ENCODE results near the gene DLG2.

DLG2 gene

DNA sequence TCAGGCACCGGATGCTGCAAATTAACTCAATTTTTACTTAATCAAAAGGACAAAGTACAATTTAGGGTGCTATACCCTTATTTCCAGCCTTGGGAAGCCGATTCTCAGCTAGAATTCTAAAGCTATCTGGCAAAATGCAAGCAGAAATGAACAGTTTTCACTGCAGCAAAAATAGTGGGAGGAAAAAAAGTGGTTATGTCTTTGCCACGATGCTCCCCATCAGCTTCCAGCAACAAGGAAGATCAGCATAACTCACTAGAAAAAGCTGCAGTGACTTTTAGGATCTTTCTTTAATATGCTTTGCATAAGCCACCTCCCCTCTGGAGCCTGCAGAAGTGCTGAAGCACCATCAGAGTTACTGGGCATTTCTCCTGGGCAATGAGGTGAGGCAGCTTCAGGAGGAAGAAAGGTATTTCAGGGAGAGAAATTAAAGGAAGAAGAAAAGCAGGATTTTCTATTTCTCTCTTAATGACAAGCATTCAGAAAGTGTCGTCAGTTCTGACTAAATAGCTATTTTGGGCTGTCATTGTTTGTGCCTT, 702.9 kb downstream of the DLG2 start:
- peaks cover 20% of the 10 kb centered on the region for H3K27me3 Mint-ChIP-seq (ENCODE audit: low read depth, poor library complexity)
- no peaks in the 10 kb centered on the region for H3K36me3 Mint-ChIP-seq (ENCODE audit: low read depth)
- no peaks in the 10 kb centered on the region for H3K9me3 Mint-ChIP-seq
- TF ChIP-seq, protein P1, sequence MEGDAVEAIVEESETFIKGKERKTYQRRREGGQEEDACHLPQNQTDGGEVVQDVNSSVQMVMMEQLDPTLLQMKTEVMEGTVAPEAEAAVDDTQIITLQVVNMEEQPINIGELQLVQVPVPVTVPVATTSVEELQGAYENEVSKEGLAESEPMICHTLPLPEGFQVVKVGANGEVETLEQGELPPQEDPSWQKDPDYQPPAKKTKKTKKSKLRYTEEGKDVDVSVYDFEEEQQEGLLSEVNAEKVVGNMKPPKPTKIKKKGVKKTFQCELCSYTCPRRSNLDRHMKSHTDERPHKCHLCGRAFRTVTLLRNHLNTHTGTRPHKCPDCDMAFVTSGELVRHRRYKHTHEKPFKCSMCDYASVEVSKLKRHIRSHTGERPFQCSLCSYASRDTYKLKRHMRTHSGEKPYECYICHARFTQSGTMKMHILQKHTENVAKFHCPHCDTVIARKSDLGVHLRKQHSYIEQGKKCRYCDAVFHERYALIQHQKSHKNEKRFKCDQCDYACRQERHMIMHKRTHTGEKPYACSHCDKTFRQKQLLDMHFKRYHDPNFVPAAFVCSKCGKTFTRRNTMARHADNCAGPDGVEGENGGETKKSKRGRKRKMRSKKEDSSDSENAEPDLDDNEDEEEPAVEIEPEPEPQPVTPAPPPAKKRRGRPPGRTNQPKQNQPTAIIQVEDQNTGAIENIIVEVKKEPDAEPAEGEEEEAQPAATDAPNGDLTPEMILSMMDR (IDR thresholded peaks at IDR 0.05): no peak
- peaks cover 28% of the 10 kb centered on the region for H3K4me1 Mint-ChIP-seq
- no peak overlapping the region for H3K27ac Mint-ChIP-seq
- peak; percentile 12 for DNase-seq
- H3K4me3 Mint-ChIP-seq: no peak overlapping the region

DNA sequence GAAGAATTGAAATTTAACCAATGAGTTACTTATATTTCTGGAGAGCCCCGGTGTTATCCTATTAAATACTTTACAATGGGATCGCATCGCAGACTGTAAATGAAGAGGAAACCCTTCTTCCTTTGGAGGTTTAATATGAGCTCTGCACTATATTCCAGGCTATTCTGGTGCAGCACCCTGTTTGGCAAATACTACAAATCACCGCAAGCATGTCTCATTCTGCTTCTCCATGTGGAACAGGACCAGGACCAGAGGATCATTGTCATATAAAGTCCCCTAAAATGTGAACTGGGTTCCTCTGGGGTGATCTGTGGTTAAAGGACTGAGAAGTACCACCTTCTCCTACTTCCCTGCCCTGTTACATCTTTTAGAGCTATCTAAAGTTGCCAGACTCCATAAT, 703.7 kb downstream of the DLG2 start:
- Mint-ChIP-seq H3K4me3 (no peak overlapping the region), H3K27ac (no peak overlapping the region), H3K27me3 (ENCODE audit: low read depth, poor library complexity) (peaks cover 20% of the 10 kb centered on the region), H3K9me3 (no peaks in the 10 kb centered on the region), H3K36me3 (ENCODE audit: low read depth) (no peaks in the 10 kb centered on the region), H3K4me1 (peaks cover 28% of the 10 kb centered on the region)
- TF ChIP-seq, protein P1 (IDR thresholded peaks at IDR 0.05): no peak
- no peak for DNase-seq

DNA sequence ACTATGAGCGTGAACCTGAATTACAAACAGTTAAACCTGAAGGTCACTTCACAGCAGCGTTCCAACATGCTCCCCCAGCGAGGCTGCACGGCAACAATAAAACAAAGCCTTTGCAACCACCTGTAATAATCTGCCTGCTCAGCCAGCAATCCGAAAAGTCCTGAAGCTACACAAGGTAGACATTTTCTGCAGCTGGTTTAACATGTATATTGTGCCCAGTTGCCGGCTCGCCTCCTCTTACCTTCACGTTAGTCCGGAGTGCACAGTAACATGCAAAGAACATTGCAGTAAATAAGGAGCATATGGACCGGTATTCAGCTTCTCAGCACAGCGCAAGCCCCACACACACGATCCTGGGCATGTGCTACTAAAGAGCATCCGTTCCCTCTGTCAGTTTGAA, 704.3 kb downstream of the DLG2 start:
- Mint-ChIP-seq H3K4me3 (peak overlapping the region; percentile 76), H3K36me3 (ENCODE audit: low read depth) (no peaks in the 10 kb centered on the region), H3K4me1 (peaks cover 28% of the 10 kb centered on the region), H3K9me3 (no peaks in the 10 kb centered on the region), H3K27me3 (ENCODE audit: low read depth, poor library complexity) (peaks cover 20% of the 10 kb centered on the region), H3K27ac (no peak overlapping the region)
- DNase-seq: no peak
- TF ChIP-seq, protein P1 (IDR thresholded peaks at IDR 0.05): no peak

DNA sequence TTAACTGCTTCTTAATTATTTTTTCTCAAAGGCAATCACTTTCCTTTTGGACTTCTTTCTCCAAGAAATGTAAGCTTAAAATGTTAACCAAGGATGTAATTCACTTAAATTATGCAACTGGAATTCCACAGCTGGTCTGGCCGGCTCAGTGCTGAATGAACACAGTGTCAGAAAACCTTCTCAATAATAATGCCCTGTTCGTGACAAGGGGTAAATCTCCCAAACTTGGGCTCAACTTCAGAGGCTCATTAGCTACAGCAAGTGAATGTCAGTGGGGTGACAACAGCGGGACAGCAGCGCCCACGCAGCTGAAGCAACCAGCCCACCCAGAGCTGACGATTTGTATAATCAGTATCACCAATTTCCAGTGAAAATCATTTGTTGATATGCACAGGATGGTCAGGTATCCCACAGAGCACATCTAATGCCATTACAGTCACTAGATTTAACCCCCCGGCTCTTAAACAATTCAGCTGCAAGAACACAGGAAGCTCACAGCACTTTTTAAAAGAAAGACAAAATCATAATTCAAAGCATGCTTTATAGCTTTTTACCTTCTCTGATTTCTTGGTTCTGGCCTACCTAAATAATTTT, 704.8 kb downstream of the DLG2 start:
- TF ChIP-seq, protein P1 (IDR thresholded peaks at IDR 0.05): no peak
- peaks cover 28% of the 10 kb centered on the region for H3K4me1 Mint-ChIP-seq
- H3K36me3 Mint-ChIP-seq (ENCODE audit: low read depth): no peaks in the 10 kb centered on the region
- no peaks in the 10 kb centered on the region for H3K9me3 Mint-ChIP-seq
- peaks cover 20% of the 10 kb centered on the region for H3K27me3 Mint-ChIP-seq (ENCODE audit: low read depth, poor library complexity)
- no peak overlapping the region for H3K27ac Mint-ChIP-seq
- no peak for DNase-seq
- peak overlapping the region; percentile 76 for H3K4me3 Mint-ChIP-seq

DNA sequence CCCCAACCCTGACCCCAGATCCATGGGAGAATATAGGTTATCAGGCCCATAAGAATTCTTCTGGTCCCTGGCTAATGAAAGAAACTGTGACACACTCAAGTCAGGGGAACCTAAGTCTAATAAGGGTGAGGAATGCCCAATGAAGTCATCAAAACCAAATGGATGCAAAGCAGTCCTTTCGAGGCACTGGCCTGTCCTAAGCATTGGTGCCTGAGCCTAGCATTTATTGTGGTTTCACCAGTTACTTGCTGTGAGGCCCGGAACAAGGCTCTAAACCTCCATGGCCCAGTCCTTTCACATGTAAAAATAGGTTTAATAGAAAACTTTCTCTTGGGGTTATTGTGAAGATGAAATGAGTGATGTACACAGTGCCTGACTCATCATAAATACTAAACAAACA, 712.6 kb downstream of the DLG2 start:
- Mint-ChIP-seq H3K27ac (no peak overlapping the region), H3K4me1 (peaks cover 6% of the 10 kb centered on the region), H3K36me3 (ENCODE audit: low read depth) (no peaks in the 10 kb centered on the region)

More for the DNA sequence above, 712.6 kb downstream of the DLG2 start:
- H3K4me3 Mint-ChIP-seq: no peak overlapping the region
- no peaks in the 10 kb centered on the region for H3K9me3 Mint-ChIP-seq
- DNase-seq: no peak
- TF ChIP-seq, protein P1 (IDR thresholded peaks at IDR 0.05): no peak
- no peaks in the 10 kb centered on the region for H3K27me3 Mint-ChIP-seq (ENCODE audit: low read depth, poor library complexity)

Measured in nephron progenitor cell (in vitro differentiated cells).